OCI-LY1 (cell line): ENCODE results near the gene KCNIP3.

Source experiments
- H2AFZ ChIP-seq: fragments of 200-600 bp; sonication (generic), shearing (Covaris generic); 2 replicates; pipeline ENCODE4 v1.6.0; 2014; ENCODE audit warnings: antibody characterized with exemption, mild to moderate bottlenecking, low read length
- H3F3A ChIP-seq: fragments of 200-600 bp; sonication (generic), shearing (Covaris generic); 2 replicates; pipeline ENCODE4 v1.6.0; 2014; ENCODE audit warnings: mild to moderate bottlenecking, antibody characterized with exemption, low read length, moderate library complexity; ENCODE audit not compliant: insufficient read depth
- H3K27ac ChIP-seq: fragments of 200-600 bp; sonication (generic); 2 replicates; pipeline ENCODE4 v1.5.1; 2014; ENCODE audit warnings: low read length, mixed run types, mild to moderate bottlenecking, low read depth; ENCODE audit not compliant: poor library complexity, severe bottlenecking
- H3K27me3 ChIP-seq: fragments of 200-600 bp; sonication (generic); 2 replicates; pipeline ENCODE4 v1.6.0; 2014; ENCODE audit warnings: antibody characterized with exemption, mild to moderate bottlenecking, low read length, moderate library complexity; ENCODE audit not compliant: insufficient read depth
- H3K36me3 ChIP-seq: fragments of 200-600 bp; sonication (generic); 2 replicates; pipeline ENCODE4 v1.6.1; 2014; ENCODE audit warnings: mild to moderate bottlenecking, antibody characterized with exemption, low read length, moderate library complexity, mixed read lengths; ENCODE audit not compliant: insufficient read depth
- H3K4me1 ChIP-seq: fragments of 200-600 bp; sonication (generic); 2 replicates; pipeline ENCODE4 v1.5.1; 2014; ENCODE audit warnings: mild to moderate bottlenecking, low read length, moderate library complexity; ENCODE audit not compliant: insufficient read depth, severe bottlenecking
- H3K4me2 ChIP-seq: fragments of 200-600 bp; sonication (generic), shearing (Covaris generic); 2 replicates; pipeline ENCODE4 v1.6.1; 2014; ENCODE audit warnings: low read length
- H3K4me3 ChIP-seq: fragments of 200-600 bp; sonication (generic); 2 replicates; pipeline ENCODE4 v1.5.1; 2014; ENCODE audit warnings: low read length, low read depth, mild to moderate bottlenecking, mixed read lengths; ENCODE audit not compliant: poor library complexity, severe bottlenecking
- H3K79me2 ChIP-seq: fragments of 200-600 bp; shearing (Covaris generic); 2 replicates; pipeline ENCODE4 v1.6.1; 2016; ENCODE audit warnings: mixed run types, low read length, mixed read lengths; ENCODE audit not compliant: insufficient read depth
- H3K9ac ChIP-seq: fragments of 200-600 bp; sonication (generic), shearing (Covaris generic); 2 replicates; pipeline ENCODE4 v1.6.1; 2014; ENCODE audit warnings: mild to moderate bottlenecking, low read length, mixed read lengths
- H3K9me2 ChIP-seq: fragments of 200-600 bp; sonication (generic), shearing (Covaris generic); 2 replicates; pipeline ENCODE4 v1.6.1; 2014; ENCODE audit warnings: low read depth, mild to moderate bottlenecking, low read length, mixed read lengths
- H3K9me3 ChIP-seq: fragments of 200-600 bp; shearing (Covaris generic); 2 replicates; pipeline ENCODE4 v1.6.1; 2014; ENCODE audit warnings: low read length, mixed read lengths
- H4K20me1 ChIP-seq: fragments of 200-600 bp; sonication (generic), shearing (Covaris generic); 2 replicates; pipeline ENCODE4 v1.6.0; 2016; ENCODE audit warnings: mild to moderate bottlenecking, low read length; ENCODE audit not compliant: insufficient read depth
- CTCF ChIP-seq: fragments of 200-600 bp; sonication (generic), shearing (Covaris generic); IDR thresholded peaks from 2 replicates; pipeline ENCODE4 v1.5.1; 2017; ENCODE audit warnings: mild to moderate bottlenecking, antibody characterized with exemption, low read length, moderate library complexity, mixed read lengths
- EZH2 ChIP-seq: fragments of 200-600 bp; sonication (generic), shearing (Covaris generic); IDR thresholded peaks from 2 replicates; pipeline ENCODE4 v1.8.0; 2017; ENCODE audit warnings: borderline replicate concordance, mixed run types, mild to moderate bottlenecking, antibody characterized with exemption, low read length, moderate library complexity, mixed read lengths

Gene KCNIP3

DNA sequence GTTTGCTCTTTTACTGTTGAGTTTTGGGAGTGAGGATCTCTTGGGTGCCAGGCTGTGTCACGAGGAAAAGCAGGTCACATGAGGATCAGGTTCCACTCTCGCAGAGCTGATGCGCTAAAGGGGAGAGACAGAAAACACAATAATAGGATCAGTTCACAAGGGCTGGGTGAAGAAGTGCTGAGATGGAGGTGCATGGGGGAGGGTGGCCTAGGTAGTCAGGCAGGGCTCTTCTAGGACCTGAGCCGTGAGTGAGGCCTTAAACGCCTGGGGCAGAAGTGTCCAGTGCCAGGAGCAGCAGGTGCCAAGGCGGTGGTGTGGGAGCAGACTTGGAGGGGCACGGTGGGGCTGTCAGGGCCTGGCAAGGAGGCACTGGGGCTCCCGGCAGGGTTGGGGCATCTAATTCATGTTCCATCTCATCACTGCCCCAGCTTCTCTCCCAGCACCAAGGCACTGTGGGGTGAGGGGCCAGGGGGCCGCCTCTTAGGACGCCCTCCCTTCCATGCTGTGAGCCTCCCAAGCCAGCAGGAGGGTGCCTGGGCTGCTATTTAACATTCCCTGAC is 9.3 kb downstream of the KCNIP3 start:
- no peak overlapping the region for H2AFZ ChIP-seq
- H3K36me3 ChIP-seq, result no peaks in the 10 kb centered on the region
- H3K79me2 ChIP-seq, result no peaks in the 10 kb centered on the region
- H3K9me2 ChIP-seq, result no peaks in the 10 kb centered on the region
- H3K27ac ChIP-seq, result no peak overlapping the region
- no peak overlapping the region for H3K9ac ChIP-seq
- no peaks in the 10 kb centered on the region for H4K20me1 ChIP-seq
- no peaks in the 10 kb centered on the region for H3K9me3 ChIP-seq
- H3K27me3 ChIP-seq, result 0 out of 2 replicates have a peak, but pooled peaks cover 3% of the 10 kb centered on the region
- no peaks in the 10 kb centered on the region for H3K4me1 ChIP-seq
- no peak overlapping the region for H3K4me3 ChIP-seq
- H3F3A ChIP-seq, result no peaks in the 10 kb centered on the region
- no peak overlapping the region for H3K4me2 ChIP-seq
- TF ChIP-seq EZH2 (no peak), CTCF (no peak)

DNA sequence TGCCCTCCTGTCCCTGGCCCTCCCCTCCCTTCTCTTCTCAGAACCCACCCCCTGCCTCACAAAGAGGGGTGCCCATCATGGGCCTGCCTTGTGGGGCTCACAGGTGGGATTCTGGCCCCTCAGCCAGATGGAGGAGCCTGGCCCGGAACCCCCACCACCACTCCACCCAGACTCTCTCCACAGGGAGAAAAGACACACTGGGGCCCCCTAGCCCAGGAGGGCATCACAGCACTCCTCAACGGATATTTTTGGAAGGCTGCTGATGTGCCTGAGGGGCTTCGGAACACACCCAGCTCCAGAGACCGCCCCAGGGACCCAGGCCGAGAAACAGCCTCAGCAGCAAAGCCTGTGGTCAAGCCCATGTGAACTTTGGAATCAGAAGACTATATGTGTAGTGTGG is 9.9 kb downstream of the KCNIP3 start:
- Histone ChIP-seq H3K9me2 (no peaks in the 10 kb centered on the region), H3K36me3 (no peaks in the 10 kb centered on the region), H3K4me2 (no peak overlapping the region), H3K4me3 (no peak overlapping the region), H4K20me1 (no peaks in the 10 kb centered on the region), H3F3A (no peaks in the 10 kb centered on the region), H3K9ac (no peak overlapping the region), H3K27ac (no peak overlapping the region), H3K9me3 (no peaks in the 10 kb centered on the region), H3K79me2 (no peaks in the 10 kb centered on the region), H2AFZ (no peak overlapping the region), H3K27me3 (0 out of 2 replicates have a peak, but pooled peaks cover 3% of the 10 kb centered on the region), H3K4me1 (no peaks in the 10 kb centered on the region)
- TF ChIP-seq CTCF, result no peak
- no peak for TF ChIP-seq EZH2

DNA sequence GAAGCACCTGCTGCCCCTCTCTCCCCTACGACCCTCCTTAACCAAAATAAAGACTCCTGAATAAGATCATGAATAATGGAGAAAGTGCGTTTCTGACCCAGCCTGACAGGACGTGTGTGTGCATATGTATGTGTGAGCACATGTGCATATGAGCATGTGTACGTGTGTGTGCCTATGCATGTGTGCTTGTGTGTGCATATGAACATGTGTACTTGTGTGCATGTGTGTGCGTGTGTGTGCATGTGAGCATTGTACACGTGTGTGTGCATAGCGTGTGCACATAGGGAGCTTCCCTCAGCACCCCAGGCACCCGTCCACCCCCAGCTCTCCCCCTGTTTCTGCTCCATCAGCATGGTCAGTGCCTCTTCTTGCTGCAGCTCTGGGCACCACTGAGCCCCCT is 10.7 kb downstream of the KCNIP3 start:
- Histone ChIP-seq H2AFZ (no peak overlapping the region), H3K9ac (no peak overlapping the region), H3K4me1 (no peaks in the 10 kb centered on the region), H3K9me3 (no peaks in the 10 kb centered on the region), H3K27me3 (0 out of 2 replicates have a peak, but pooled peaks cover 3% of the 10 kb centered on the region), H3K79me2 (no peaks in the 10 kb centered on the region), H3K27ac (no peak overlapping the region), H3K4me3 (no peak overlapping the region), H3K9me2 (no peaks in the 10 kb centered on the region), H3F3A (no peaks in the 10 kb centered on the region), H4K20me1 (no peaks in the 10 kb centered on the region), H3K36me3 (no peaks in the 10 kb centered on the region), H3K4me2 (no peak overlapping the region)
- no peak for TF ChIP-seq CTCF
- TF ChIP-seq EZH2, result no peak
